Hematopoietic multipotent progenitor cell treated with erythropoietin and hydrocortisone succinate and interleukin-3 and kit ligand, for 15 days (in vitro differentiated cells): ENCODE measurements around the gene APC2.
A peak's percentile ranks its signal among the peaks of the same experiment; 100 is the strongest.
"Not testable (repeated sequence)": the region's sequence is repeated elsewhere in the genome, so short reads cannot be mapped to it uniquely, and the experiment has no call there.

ENCODE experiments used
- DNase-seq: peaks from one replicate; pipeline ENCODE4 v3.0.0-alpha.2; 2015; ENCODE audit warnings: low spot score

The APC2 gene

DNA sequence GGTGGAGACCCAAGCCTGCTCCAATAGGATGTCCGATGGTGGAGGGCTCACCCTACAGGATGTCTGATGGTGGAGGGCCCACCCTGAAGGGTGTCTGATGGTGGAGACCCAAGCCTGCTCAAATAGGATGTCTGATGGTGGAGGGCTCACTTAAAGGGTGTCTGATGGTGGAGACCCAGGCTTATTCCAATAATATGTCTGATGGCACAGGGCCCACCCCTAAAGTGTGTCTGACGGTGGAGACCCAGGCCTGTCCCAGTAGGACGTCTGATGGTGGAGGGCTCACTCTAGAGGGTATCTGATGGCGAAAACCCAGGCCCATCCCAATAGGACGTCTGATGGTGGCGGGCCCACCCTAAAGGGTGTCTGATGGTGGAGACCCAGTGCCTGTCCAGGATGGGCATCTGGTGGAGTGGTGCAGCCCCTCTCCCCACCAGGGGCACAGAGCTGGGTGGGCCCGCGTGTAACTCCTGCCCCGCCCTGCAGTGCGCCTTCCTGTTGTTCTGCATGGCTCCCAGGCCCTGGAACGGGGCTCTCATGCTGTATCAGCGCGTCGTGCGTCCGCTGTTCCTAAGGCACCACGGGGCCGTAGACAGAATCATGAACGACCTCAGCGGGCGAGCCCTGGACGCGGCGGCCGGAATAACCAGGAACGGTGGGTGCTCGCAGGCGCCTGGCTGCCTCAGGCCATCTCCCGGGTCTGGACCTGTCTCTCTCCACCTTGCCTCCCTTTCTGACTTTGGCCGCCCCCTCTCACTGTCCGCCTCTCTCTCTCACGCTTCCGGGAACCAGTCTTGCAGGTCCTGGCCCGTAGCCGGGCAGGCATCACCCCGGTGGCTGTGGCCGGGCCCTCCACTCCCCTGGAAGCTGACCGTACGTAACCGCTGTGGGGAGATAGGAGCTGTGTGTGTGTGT is 46.1 kb downstream of the APC2 start:
- no peak for DNase-seq

- no peak for DNase-seq
Observed at GRCh38 chr19:1496714-1497577, 47.0 kb downstream of the APC2 start.

DNA sequence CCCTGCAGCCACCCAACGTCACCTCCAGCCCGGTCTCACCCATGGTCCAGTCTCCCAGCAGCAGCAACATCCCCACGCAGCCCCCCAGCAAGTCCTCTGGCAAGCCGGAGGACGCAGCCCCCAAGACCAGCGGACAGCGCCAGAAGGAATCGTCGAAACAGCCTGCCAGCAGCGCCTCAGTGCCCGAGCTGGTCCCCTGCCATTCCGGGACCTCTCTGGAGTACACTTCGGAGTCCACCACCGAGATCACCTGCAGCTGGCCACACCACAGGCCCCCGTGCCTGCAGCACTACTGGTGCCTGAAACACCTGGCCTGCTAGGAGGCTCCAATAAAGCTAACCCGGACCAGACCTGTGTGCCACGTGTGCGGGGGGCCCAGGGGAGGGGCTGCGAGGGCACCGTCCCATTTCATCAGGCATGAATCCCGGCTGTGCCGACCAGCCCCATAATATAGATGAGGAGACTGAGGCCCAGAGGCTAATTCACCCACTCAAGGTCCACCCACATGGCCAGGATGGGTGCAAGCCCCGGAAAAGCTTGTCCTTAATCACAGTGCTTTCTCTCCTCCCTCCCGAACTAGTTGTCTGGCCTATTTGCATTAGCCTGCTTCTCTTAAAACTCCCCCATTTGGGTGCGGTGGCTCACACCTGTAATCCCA is 47.8 kb downstream of the APC2 start:
- no peak for DNase-seq

DNA sequence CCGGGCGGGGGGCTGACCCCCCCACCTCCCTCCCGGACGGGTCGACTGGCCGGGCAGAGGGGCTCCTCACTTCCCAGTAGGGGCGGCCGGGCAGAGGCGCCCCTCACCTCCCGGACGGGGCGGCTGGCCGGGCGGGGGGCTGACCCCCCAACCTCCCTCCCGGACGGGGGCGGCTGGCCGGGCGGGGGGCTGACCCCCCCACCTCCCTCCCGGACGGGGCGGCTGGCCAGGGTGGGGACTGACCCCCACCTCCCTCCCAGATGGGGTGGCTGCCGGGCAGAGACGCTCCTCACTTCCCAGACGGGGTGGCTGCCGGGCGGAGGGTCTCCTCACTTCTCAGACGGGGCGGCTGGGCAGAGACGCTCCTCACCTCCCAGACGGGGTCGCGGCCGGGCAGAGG is 49.3 kb downstream of the APC2 start:
- not testable (repeated sequence) for DNase-seq

- no peak for DNase-seq
Observed at GRCh38 chr19:1501200-1501595, 51.3 kb downstream of the APC2 start.

DNA sequence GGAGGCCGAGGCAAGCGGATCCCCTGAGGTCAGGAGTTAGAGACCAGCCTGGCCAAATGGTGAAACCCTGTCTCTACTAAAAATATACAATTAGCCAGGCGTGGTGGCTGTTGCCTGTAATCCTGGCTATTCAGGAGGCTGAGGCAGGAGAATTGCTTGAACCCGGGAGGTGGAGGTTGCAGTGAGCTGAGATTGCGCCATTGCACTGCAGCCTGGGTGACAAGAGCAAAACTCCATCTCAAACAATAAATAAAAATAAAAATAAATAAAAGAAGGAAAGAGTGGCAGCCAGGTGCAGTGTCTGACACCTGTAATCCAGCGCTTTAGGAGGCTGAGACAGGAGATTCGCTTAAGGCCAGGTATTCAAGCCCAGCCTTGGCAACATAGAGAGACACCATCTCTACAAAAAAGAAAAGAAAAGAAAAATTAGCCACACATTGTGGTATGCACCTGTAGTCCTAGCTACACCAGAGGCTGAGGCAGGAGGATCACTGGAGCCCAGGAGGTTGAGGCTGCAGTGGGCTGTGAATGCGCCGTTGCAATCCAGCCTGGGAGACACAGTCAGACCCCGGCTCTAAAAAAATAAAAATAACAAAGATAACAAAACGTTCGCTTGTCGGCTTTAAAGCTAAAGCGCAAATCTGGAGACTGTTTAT is 52.6 kb downstream of the APC2 start:
- no peak for DNase-seq

- peak; percentile 38 for DNase-seq
Observed at GRCh38 chr19:1503089-1503924, 53.4 kb downstream of the APC2 start.

GRCh38 chr19:1503925-1504773 is 54.2 kb downstream of the APC2 start:
- no peak for DNase-seq

DNA sequence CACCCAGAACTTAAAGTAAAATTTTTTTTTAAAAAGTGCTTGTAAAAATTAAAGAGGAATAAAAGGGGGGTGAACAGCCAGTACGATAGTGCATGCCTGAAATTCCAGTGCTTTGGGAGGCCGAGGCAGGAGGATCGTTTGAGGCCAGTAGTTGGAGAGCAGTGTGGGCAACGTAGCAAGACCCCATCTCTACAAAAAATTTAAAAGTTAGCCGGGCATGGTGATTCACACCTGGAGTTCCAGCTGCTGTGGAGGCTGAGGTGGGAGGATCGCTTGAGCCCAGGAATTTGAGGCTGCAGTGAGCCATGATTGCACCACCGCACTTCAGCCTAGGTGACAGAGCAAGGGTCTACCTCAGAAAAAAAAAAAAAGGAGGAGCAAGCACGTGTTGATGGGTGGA is 55.1 kb downstream of the APC2 start:
- DNase-seq = no peak

DNA sequence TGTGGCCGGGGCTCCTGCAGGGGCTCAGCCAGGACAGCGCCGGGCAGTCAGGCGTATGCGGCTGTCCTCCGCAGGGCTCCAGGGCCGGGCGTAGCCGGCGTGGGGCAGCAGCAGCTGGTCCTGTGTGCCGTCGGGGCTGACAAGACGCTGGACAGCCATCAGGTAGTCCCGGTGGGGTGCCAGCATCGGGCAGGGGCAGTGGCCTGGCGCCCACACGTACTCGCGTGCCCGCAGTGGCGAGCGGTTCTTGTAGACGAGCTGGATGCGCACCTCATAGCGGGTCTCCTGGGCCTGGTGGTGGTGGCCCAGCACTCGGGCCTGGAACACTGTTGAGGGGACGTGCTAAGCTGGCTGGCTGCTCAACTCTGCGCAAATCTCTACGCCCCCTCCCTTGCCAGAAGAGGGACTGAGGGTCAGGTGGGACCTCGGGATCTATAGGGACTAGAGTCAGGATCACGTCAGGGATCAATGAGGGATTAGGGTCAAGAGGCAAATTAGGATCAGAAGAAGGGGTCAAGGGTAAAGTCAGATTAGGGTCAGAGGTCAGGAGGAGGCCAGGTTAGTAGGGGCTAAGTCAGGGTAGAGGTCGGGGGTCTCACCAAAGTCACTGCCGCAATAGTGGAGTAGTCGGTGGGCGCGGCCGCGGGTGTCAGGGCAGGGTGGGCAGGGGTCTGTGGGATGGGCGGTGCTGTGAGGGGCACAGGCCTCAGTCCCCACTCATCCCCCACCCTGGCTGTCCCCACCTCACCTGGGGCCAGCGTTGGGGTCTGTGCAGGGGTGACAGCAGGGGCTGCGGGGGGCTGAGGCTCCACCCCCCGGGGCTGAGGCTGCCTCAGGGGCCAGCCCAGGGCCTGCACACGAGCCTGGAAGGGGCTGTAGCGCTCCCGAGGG is 56.3 kb downstream of the APC2 start:
- DNase-seq = no peak

- DNase-seq = no peak
Observed at GRCh38 chr19:1507192-1507660, 57.3 kb downstream of the APC2 start.

GRCh38 chr19:1507763-1508506 is 58.0 kb downstream of the APC2 start:
- DNase-seq = peak; percentile 86

- DNase-seq = no peak
Observed at GRCh38 chr19:1508507-1508856, 58.6 kb downstream of the APC2 start.

DNA sequence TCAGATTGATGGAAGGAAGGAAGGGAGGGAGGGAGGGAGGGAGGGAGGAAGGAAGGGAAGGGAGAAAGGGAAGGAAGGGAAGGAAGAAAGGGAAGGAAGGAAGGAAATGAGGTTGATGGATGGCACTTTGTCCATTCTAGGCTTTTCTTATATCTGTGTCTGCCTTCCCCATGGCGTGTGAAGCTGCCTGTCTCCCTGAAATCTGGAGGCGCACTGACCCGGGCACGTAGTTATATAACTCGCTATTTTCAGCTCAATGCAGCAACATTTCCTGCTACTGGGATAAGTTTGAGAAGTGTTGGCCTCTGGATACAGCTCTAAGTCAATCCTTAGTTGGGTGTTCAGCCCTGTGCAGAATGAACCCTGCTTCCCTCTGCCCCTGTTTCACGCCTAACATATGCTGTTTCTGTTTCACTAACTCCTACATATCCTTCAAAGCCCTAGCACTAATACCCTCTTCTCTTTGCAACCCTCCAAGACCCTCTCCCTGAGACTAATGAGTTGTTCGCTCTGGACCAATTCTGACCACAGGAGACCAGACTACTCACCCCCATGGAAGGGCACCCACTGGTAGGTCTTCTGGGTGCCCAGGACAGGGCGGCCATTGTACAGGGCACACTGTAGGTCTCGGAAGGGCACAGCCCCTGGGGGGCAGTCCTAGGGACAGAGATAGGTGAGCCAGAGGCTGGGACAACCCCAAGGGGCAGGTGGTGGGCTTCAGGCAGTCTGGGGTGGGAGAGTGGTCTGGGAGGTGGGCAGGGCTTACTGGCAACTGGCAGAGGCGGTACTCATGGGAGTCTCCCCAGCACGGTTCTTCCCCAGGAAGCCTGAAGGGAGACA is 59.9 kb downstream of the APC2 start:
- DNase-seq = no peak

DNA sequence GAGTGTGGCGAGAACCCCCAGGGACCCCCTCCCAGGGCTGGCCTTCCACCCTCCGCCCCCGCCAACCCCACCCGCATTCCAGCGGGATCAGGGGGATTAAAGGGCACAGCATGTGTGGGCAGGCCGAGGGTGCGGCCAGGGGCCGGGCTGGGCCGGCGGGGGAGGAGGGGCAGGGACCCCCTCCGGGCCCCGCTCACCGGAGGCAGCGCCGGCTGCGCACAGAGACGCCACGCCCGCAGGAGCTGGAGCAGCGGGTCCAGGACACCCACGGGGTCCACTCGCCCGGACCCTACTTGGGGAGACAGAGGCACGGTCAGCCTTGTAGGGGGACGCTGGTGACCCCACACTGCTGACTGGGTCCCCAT is 60.5 kb downstream of the APC2 start:
- DNase-seq = no peak

DNA sequence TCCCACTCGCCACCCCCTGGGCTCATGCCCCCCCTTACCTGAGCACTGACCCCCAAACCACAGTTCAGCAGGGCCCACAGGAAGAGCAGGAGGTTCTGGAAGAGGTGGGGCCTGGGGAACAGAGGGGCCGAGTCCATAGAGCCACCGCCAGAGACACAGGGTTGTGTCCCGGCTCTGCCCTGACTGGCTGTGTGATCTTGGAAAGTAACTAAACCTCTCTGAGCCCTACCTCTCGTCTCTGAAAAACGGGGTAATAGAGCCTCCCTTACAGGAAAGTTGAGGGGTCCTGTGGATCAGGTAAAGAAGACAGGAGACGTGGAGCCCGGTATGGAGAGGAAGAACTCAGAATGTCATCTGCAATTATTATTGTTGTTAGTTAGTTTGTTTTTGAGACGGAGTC is 60.9 kb downstream of the APC2 start:
- no peak for DNase-seq
